NCI-H526 (cell line): ENCODE measurements around the gene TLDC2.
"Not testable (repeated sequence)": the region's sequence is repeated elsewhere in the genome, so short reads cannot be mapped to it uniquely, and the experiment has no call there.

Experiments used
- DNase-seq, 2 experiments: peaks; one replicate each; lab custom pipeline; 2025; lab: John Stamatoyannopoulos, UW

Gene TLDC2

DNA sequence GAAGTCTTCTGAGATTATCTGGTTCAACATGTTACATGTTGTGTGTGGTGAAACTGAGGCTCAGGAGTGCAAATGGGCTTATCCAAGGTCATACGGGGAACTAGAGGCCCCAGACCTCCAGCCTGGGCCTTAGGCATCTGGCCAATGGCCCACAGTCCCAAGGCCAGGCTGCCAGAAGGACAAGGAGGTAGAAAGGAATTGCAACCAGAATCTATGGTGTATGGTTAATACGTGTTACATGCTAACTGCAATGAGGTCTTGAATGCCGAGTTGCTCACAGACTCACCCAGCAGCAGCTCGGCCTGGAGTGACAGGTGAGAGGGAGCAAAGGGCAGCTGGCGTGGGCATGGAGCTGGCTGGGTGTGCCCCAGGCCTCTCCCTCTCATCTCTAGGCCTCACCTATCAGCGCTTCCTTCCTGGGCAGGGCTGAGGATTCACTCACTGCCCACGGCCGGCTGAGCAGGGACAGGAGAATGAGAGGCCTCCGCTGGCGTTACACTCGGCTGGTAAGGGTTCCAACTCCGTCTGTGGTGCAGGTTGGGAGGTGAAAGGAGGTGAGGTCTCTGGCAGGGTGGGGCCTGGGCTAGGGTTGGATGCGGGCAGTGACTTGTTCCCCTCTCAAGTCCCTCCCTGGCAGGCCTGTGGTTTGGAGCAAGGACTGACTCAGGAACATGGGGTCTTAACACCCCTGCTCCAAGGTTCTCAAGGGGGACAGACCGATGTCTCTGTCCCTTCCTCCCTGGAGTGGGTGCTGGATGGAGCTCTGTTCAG lies at the start of gene TLDC2:
TSS of gene TLDC2 (plus strand) at position 437 of the 771 bp plus-strand sequence. CDS start at position 474, 37 bp downstream.
- DNase-seq, result peak in 1 of 2 experiments; percentile 67

DNA sequence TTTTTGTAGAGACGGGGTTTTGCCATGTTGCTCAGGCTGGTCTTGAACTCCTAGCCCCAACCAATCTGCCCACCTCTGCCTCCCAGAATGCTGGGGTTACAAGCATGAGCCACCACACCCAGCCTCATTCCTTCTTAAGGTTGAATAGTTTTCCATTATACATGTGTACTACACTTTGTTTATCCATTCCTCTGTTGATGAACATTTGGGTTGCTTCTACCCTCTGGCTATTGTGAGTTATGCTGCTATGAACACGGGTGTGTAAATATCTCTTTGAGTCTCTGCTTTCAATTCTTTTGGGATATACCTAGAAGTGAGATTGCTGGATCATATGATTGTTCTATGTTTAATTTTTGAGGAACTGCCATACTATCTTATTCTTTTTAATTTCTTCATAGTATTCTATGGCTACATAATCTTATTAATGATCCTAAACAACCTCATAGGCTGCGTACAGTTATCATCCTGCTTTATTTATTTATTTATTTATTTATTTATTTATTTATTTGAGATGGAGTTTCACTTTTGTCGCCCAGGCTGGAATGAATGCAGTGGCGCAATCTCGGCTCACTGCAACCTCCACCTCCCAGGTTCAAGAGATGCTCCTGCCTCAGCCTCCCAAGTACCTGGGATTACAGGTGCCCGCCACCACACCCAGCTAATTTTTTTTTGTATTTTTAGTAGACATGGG lies 49.2 kb upstream of the TLDC2 start:
- no peak for DNase-seq

DNA sequence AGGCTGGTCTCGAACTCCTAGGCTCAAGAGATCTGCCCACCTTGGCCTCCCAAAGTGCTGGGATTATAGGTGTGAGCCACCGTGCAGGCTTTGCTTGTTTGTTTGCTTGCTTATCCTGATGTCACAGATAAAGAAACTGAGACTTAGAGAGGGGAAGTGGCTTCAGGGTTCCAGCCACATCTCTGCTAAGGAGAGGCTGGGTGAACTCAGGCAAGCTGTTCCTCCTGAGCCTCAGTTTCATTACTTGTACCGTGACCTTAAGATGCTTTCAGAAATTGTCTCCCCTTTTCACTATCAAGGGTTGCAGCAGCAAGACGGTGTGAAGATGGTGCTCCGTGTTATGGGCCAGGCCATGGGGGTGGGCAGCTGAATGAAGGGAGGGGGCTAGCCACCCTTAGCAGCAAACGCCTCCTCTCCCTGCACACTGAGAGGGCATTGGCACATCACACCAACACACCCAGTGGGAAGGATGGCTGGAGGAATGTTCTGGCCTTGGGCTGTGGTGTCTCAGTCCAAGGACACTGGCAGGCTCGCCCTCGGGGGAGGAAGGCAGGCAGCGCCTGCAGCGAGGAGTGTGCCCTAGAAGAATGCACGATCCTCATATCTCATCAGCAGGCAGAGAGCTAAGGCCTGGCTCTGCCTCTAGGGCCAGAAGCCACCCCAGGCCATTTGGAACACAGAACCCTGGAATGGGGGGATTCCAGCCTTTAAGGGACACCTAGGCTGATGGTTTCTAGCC lies 48.2 kb upstream of the TLDC2 start:
- no peak for DNase-seq

- no peak for DNase-seq
Observed at GRCh38 chr20:36830791-36831691, 44.9 kb upstream of the TLDC2 start.

DNA sequence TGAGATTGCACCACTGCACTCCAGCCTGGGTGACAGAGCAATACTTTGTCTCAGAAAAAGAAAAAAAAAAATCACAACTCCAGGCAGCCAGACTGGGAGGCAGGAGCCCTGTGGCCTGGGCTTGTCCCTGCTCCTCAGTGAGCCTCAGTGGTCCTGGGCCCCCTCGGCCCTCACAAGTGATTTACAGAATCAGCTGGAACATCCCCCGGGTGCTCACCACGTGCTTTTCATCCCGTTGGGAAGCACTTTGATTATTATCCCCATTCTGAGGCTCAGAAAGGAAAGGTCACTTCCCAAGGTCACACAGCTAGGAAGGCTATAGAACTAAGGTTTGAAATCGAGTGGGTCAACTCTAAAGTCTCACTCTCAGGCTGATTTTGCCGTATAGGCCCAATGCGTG lies 43.1 kb upstream of the TLDC2 start:
- DNase-seq, result no peak

GRCh38 chr20:36833275-36834020 lies 42.5 kb upstream of the TLDC2 start:
- DNase-seq, result no peak

- no peak for DNase-seq
Observed at GRCh38 chr20:36835025-36835424, 40.9 kb upstream of the TLDC2 start.

- peak; percentile 86 to 97 for DNase-seq
Observed at GRCh38 chr20:36835453-36836198, 40.3 kb upstream of the TLDC2 start.

- peak; percentile 66 to 90 for DNase-seq
Observed at GRCh38 chr20:36836591-36837269, 39.2 kb upstream of the TLDC2 start.

- not testable (repeated sequence) for DNase-seq
Observed at GRCh38 chr20:36838376-36838775, 37.6 kb upstream of the TLDC2 start.

DNA sequence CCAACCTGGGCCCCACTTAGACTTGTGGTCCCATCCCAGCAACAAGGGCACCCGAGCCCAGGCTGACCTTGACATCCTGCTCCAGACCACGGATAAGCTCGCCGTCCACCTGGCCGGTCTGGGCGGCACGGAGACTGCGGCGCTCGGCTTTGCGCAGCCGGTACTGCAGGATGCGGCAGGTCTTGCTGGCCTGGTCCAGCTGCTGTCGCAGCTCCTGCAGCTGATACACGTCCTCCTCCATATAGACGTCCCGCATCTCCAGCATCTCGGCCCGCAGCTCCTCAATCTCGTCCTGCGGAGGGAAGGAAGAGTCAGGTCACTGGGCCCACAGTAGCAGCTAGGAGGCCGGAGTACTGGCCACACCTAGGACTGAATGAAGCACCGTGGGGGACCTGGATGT lies 36.8 kb upstream of the TLDC2 start:
- no peak for DNase-seq

- not testable (repeated sequence) for DNase-seq
Observed at GRCh38 chr20:36841030-36841429, 34.9 kb upstream of the TLDC2 start.

DNA sequence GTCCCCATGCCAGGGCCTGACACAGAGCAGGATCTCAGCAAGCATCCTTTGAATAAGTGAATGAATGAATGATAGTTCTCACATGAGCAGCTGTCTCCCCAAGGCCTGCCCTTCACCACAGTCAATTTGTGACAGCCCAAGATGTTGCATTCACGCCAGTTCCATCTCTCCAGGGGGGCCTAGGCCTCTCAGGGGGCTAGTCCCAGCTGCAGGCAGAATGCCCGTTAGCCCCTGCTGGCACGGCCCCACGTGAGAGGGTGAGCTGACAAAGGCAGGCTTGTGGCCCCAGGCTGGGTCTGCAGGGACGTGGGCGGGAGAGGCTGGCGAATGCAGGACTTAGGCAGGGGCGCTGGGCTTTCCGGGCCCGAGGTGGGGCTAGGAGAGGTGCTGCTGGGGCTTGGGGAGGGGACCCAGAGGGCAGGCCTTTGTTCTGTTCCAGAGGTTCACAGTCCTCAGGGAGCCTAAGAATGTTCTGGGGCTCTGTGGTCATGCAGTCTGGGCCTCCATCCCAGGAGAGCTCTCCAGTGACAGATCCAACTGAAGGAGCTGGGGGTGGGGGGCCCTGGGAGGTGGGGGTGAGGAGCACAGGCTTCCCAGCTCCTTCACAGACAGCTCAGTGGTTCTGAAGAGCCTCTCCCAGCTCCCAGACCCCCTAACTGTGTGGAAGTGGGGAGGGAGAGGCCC lies 30.5 kb upstream of the TLDC2 start:
- DNase-seq, result no peak

DNA sequence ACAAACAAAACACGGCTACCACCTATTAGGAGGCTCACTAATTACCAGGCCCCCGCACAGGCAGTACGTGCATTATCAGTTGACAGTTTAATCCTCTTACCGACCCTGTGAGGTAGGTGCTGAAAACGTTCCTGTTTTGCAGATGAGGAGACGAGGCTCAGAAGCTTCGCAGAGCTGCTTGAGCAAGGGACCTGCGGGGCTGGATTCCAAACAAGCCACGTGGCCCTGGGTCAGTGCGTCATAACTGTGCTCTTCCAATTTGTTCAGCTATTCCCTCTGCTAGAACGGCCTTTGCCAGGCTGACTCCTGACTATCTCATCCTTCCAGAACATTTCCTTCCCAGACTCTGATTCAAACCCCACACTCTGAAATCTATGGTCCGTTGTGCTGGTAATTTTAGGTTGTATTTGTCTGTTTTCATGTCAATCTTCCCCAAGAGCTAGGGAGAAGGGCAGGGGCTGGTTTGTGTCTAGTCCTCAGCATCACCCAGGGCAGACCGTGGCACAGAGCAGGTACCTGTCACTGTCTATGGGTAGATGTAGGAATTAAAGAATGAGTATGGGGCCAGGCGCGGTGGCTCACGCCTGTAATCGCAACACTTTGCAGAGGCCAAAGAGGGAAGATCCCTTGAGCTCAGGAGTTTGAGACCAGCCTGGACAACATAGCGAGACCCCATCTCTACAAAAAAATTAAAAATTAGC lies 28.8 kb upstream of the TLDC2 start:
- DNase-seq, result no peak

DNA sequence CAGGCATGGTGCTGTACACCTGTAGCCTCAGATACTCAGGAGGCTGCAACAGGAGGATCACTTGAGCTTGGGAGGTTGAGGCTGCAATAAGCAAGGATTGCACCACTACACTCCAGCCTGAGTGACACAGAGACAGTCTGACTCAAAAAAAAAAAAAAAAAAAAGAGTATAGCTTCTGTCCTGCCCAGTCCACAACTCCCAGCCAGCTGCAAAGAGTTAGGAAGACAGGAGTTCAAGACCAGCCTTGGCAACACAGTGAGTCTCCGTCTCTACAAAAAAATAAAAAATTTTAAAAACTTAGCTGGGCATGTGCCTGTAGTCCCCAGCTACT lies 28.3 kb upstream of the TLDC2 start:
- DNase-seq, result no peak

- DNase-seq, result no peak
Observed at GRCh38 chr20:36848078-36848660, 27.8 kb upstream of the TLDC2 start.

DNA sequence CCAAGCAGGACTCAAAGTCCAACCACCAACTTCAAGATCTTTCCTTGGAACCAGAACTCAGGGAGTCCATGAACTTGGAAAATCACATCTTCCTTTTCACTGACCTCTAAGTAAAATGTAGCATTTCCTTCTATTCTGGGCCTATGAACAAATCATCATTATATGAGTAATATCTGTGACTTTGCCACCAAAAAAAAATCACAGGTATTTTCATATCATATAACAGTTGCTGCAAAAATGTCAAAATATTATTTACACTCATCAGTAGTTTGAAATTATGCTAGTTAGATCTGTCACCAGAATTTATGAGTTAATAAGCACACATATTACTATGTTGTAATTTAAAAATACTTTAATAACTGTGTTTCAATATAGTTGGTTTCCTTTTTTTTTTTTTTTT lies 27.3 kb upstream of the TLDC2 start:
- no peak for DNase-seq
